ENCODE measurements around the gene COL4A2. TPM values are rescaled to one million over a fixed set of nuclear protein-coding genes. Genes with fewer than 3 reads are reported as not detected.

The COL4A2 gene
- total RNA-seq, 6 donors from 2014 or later: 169 to 458 (median 258) TPM

GRCh38 chr13:110463871-110464510, 156.9 kb downstream of the COL4A2 start:
- Histone ChIP-seq H3K4me1 (no peaks in the 10 kb centered on the region), H3K9me3 (no peaks in the 10 kb centered on the region), H3K4me3 (no peak overlapping the region), H3K36me3 (peaks cover 0 to 100% (median 39%) of the 10 kb centered on the region in 4 donors), H3K27me3 (no peaks in the 10 kb centered on the region), H3K27ac (no peak overlapping the region)
- WGBS, 2 donors: 67 to 78% methylated on average over 4 to 6 of the region's 6 CpGs
- ATAC-seq (ENCODE audit: low FRiP score in 2 of 2): peak in 1 of 2 donors; percentile 4
- peak in 1 of 2 donors; percentile 44 for DNase-seq
- no peak for TF ChIP-seq POLR2AphosphoS5 (IDR thresholded peaks at IDR 0.05)
- TF ChIP-seq CTCF (IDR thresholded peaks at IDR 0.05): no peak
- no peak for TF ChIP-seq POLR2A (IDR thresholded peaks at IDR 0.05)
- no peak for TF ChIP-seq EP300 (IDR thresholded peaks at IDR 0.05)

- ATAC-seq (ENCODE audit: low FRiP score in 2 of 2) (peak in 1 of 2 donors; percentile 13), DNase-seq (no peak)
- H3K9me3 ChIP-seq: no peaks in the 10 kb centered on the region
- WGBS, 2 donors: 84 to 92% methylated on average over 22 of the region's 22 CpGs
- no peak overlapping the region for H3K27ac ChIP-seq
- H3K27me3 ChIP-seq: no peaks in the 10 kb centered on the region
- peaks cover 0 to 100% (median 42%) of the 10 kb centered on the region in 4 donors for H3K36me3 ChIP-seq
- H3K4me1 ChIP-seq: no peaks in the 10 kb centered on the region
- TF ChIP-seq POLR2A (IDR thresholded peaks at IDR 0.05) (no peak), CTCF (IDR thresholded peaks at IDR 0.05) (no peak), EP300 (IDR thresholded peaks at IDR 0.05) (no peak), POLR2AphosphoS5 (IDR thresholded peaks at IDR 0.05) (no peak)
- H3K4me3 ChIP-seq: no peak overlapping the region
These were observed 157.7 kb downstream of the COL4A2 start for GRCh38 chr13:110464556-110465333.

GRCh38 chr13:110465696-110466095, 158.6 kb downstream of the COL4A2 start:
- H3K36me3 ChIP-seq: peaks cover 0 to 98% (median 45%) of the 10 kb centered on the region in 4 donors
- H3K27me3 ChIP-seq: no peaks in the 10 kb centered on the region
- TF ChIP-seq POLR2A (IDR thresholded peaks at IDR 0.05): no peak
- no peak for DNase-seq
- WGBS, 2 donors: 86 to 88% methylated on average over 9 of the region's 9 CpGs
- peaks cover 0 to under 1% (median 0%) of the 10 kb centered on the region in 4 donors for H3K4me1 ChIP-seq
- H3K9me3 ChIP-seq: no peaks in the 10 kb centered on the region
- no peak for ATAC-seq (ENCODE audit: low FRiP score in 2 of 2)
- H3K27ac ChIP-seq: no peak overlapping the region
- H3K4me3 ChIP-seq: no peak overlapping the region

- Histone ChIP-seq H3K36me3 (peaks cover 0 to 98% (median 45%) of the 10 kb centered on the region in 4 donors), H3K9me3 (no peaks in the 10 kb centered on the region), H3K4me3 (no peak overlapping the region), H3K4me1 (peaks cover 0 to 7% (median 1%) of the 10 kb centered on the region in 4 donors), H3K27ac (no peak overlapping the region), H3K27me3 (no peaks in the 10 kb centered on the region)
- WGBS, 2 donors: 72% methylated on average over 3 to 6 of the region's 6 CpGs
- DNase-seq (no peak), ATAC-seq (ENCODE audit: low FRiP score in 2 of 2) (no peak)
- TF ChIP-seq POLR2A (IDR thresholded peaks at IDR 0.05) (no peak), EP300 (IDR thresholded peaks at IDR 0.05) (no peak), POLR2AphosphoS5 (IDR thresholded peaks at IDR 0.05) (no peak), CTCF (IDR thresholded peaks at IDR 0.05) (no peak)
These were observed 159.3 kb downstream of the COL4A2 start for GRCh38 chr13:110466266-110466915.

GRCh38 chr13:110467516-110468110, 160.5 kb downstream of the COL4A2 start:
- Histone ChIP-seq H3K4me1 (peaks cover 0 to 10% (median 3%) of the 10 kb centered on the region in 4 donors), H3K9me3 (no peaks in the 10 kb centered on the region), H3K4me3 (no peak overlapping the region), H3K27me3 (no peaks in the 10 kb centered on the region), H3K36me3 (peaks cover 0 to 95% (median 38%) of the 10 kb centered on the region in 4 donors), H3K27ac (no peak overlapping the region)
- WGBS, 2 donors: 94% methylated on average over 12 to 13 of the region's 13 CpGs
- TF ChIP-seq EP300 (IDR thresholded peaks at IDR 0.05) (no peak), POLR2A (IDR thresholded peaks at IDR 0.05) (no peak), CTCF (IDR thresholded peaks at IDR 0.05) (no peak), POLR2AphosphoS5 (IDR thresholded peaks at IDR 0.05) (no peak)
- ATAC-seq (ENCODE audit: low FRiP score in 2 of 2) (no peak), DNase-seq (no peak)
